T follicular helper cell (primary cell): ENCODE results near the gene MRPS22.
"Not testable (repeated sequence)": the region's sequence is repeated elsewhere in the genome, so short reads cannot be mapped to it uniquely, and the experiment has no call there.

Source experiments
- DNase-seq: peaks from one replicate; pipeline ENCODE4 v3.0.0-alpha.2; 2020; ENCODE audit warnings: low read depth

MRPS22 gene

DNA sequence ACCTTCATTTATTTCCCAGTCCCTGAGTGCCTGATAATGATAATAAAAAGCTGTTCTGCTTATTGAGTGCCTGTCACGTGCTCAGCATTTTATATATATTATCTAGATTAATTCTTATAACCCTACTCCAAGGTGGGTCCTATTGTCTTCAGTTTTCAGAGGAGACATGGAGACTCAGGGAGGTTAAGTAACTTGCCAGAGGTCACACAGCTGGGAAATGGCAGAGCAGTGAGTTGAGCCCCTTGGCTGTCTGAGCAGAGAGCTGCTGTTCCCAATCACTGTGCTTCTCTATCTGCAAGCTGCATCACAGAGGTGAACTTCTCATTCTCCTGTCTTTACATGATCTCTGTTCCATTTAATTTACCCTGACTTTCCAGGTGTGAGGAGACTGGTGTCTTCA lies 32.3 kb upstream of the MRPS22 start:
- no peak for DNase-seq

DNA sequence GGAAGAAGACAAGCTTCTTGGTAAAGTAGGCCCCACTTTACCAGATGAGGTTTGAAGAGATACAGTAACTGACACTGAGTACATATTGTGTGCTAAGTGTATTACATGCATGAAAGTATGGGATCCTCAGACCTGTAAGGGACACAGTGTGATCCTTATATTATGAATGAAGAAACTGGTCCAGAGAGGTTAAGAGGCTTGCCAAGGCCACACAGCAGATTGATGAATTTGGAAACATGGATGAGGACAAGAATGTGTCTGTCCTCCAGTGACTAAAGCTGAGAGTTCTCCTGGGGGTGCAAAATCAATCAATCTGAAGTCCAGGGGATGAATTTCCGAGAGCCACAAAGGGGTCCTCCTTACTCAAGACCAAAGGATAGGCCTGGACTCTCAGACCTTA lies 31.4 kb upstream of the MRPS22 start:
- no peak for DNase-seq

DNA sequence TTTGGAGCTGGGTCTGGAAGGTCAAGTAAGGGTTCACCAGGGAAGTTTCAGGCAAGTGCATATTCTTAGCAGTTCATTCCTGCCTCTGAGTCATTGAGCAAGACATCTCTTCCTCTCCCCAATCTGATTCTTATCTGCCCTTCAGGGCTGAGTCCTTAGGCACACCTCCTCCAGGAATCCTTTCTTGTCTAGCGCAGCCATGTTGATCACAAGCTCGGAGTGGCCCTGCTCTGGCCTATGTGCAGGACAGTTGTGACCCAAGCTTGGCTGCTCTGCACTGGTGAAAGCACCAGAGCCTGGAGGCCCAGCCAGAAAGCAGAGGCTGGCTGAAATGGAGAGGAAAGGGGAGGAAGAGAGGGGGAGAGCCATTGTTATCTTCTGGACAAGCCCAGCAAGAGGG lies 30.9 kb upstream of the MRPS22 start:
- DNase-seq: no peak

DNA sequence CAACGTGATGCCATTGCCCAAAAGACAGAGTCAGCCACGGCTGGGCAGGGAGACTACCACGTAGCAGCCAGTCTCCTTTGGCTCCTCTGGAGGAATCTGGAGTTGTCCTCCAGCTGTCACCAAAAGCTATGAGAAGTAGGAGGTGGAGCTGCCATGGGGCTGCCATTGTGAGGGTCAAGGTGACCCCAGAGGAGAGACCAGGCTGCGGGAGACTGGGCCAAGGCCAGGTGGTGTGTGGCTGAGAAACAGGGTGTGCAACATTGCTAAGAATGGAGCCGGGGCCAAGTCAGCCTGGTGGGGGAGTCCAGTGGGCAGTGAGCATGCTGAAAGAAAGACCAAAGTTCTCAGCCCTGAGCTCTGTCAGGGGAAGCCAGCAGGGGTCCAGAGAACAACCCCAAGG lies 29.9 kb upstream of the MRPS22 start:
- DNase-seq: no peak

DNA sequence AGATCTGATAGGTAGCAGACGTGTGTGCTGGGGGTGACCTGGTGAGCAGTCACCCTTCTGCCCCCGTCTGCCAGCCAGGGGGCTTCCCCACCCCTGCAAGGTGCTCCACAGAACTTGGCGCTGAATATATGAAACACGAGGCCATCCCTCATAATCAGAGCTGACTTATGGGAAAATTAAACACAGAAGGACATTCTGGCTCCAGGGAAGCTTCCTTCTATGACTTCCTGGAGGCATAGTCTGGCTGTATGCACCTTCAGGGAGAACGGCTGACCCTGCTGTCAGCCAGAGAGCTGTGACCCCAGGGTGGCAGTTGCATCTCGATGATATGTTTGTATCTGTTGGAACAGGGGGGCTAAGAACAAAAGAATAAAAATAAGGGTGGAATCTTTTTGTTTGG lies 26.6 kb upstream of the MRPS22 start:
- no peak for DNase-seq

DNA sequence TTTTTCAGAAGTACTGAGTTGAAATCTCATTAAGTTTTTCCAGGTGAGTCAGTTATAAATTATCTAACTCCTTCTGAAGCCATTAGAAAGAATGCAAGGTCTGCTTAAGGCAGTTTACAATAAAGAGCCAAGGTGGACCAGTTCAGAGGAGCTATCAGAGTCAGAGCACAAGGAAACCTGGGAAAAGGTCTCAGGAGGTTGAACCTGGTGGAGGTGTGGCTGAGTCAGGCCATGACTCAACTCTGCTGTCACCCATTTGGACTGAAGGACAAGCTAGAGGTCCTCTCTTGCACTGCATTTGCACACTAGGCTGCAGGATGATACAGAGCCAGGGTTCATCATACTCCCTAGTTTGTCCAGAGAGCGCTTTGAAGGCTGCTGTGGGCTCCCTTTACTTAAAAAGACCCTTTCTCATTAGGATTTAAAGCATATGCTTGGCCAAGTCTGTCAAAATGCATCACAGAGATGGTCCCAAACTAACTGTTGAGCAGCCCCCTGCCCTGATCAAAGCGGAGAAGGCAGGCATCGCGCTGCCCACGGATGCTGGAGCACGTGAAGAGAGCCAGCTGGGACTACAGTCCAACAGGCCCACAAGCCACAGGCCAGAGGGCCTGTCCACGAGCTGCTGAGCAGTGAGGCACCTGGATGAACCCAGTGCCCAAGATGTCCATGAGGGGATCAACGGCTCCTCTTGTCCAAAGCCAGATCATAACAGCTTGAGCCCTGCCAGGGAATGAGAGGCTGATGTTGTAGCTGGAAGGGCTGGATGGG lies 26.0 kb upstream of the MRPS22 start:
- DNase-seq: no peak

DNA sequence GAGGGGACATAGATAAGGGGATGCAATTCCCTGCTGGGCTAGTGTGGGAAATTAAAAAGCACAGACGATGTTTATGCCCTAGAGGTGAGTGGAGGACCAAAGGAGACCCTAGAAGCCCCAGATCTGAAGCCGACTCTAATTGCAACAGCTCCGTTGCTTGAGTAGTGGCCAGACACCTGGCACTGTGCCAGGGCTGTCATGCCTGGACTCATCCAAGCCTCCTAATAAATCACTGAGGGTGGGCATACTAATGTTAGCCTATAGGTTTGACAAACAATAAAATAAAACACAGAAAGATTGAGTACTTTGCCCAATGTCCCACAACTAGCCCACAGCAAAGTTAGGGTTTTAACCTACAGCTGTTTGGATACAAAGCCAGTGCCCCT lies 25.4 kb upstream of the MRPS22 start:
- DNase-seq: no peak

DNA sequence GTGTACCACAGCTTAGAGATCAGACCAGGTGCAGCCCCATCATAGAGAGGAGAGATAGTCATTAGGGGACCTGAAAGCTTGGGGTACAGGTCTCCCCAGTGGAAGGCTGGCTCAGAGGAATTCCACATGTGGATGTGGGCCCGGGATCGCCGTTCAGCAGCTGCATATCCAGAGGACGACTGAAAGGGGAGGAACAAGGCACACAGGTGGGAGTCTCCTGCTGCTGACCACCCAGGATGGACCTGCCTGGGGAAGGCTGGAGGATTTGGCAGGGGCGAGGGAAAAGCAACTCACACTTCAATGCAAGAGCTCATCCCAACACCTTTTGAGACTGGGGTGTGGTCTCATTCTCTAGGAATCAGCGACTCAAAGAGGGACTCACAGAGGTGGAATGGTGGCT lies 25.0 kb upstream of the MRPS22 start:
- DNase-seq: no peak

DNA sequence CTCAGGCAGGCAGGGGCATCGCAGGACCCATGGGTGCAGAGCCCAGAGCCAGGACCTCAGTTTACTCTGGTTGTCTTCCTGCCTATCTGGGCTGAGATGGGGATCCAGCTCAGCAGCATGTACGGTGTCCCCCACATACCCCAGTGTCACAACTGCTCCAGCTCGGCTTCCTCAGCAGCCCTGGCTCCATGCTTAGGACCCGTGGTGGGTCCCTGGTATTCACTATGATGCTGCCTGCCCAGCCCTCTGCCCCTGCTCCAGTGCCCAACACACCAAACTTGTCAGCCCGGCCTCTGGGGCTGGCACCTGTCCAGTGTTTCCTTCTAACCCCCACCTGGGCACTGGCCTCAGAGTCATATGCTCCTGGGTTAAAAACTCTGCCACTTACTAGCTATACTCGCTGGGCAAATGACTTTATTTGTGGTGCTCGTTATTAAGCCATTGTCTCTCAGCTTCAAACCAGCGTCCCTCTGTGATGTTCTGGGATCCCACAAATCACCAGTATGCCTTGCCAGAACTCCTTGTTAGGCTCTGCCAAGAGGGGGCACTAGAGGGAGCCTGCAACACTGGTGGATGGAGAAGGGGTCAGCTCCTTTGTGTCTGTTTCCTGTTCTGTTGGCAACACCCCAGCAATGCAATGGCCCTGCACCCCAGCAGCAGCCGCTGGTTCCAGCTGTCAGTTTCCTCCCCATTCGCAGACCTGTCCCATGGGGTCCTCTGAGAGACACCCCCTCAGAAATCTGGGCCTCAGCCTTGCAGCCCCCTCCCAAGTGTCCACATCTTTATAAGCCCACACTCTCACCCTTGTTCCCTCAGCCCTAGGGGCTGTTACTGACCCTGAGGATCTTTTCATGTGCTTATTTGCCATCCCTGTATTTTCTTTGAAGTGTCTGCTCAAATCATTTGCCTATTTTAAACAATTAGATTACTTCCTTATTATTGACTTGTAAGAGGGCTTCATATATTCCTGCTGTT lies 24.1 kb upstream of the MRPS22 start:
- no peak for DNase-seq

DNA sequence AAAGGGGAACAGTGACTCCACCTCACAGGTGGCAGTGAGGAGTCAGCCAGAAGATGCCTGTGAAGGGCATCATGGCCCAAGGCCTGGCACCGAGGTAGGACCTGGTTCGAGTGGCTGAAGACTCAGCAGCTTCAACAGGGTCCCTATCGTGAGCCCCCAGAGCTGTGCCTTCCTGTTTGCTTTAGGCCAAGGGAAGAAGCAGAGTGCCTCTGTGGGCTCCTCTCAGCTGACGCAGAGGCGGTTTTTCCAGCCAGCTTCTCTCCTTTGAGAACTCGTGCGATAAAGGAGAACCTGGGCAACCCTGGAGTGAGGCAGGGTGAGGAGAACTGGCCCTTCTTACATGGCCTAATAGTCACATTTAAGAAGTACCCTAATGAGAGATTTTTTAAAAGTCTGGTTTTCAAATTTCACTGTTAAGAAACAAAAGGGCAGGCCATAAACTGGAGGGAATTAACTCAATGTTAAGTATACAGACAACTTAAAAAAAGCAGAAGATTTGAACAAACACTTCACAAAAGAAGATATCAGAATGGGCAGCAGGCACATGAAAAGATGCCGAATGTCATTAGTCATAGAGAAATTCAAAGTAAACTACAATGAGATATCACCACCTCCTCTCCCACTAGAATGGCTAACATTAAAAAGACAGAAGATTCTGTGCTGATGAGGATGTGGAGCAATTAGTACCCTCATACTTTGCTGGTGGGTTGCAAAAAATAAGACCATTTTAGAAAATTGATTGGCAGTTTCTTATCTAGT lies 23.1 kb upstream of the MRPS22 start:
- no peak for DNase-seq

DNA sequence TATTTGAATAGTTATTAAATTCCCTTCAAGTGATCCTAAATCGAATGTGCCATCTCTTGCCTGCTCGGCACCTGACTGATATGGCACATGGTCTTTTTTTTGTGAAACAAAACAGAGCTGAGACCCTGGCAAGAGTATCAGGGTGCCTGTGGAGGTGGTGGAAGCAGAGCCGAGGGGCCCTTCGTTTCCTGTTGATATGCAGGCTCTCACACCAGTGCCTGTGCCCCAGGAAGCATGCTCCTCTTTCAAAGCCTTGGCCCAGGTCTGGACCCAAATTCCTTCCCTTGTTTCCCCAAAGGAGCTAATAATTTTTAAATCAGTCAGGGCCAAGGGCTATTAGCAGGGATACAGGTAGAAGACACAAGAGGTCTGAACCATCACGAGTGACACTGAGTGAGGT lies 21.5 kb upstream of the MRPS22 start:
- DNase-seq: no peak

DNA sequence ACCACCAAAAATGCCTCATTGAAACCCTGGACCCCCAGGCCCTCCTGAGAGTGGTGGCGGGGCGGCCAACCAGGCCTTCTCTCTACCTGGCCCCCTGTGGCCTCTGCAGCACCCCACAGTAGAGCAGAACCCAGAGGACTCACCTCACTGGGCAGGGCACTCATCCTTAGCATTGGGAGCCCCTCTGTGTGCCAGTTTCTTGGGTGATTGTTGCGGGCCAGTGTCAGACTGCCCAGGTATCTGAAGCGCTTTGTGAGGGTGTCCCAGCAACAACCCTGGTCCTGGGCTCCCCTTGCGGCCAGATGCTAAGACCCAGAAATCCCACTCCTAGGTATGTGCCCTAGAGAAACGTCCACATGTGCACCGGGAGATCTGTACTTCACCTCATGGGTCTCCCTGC lies 20.7 kb upstream of the MRPS22 start:
- DNase-seq: no peak

DNA sequence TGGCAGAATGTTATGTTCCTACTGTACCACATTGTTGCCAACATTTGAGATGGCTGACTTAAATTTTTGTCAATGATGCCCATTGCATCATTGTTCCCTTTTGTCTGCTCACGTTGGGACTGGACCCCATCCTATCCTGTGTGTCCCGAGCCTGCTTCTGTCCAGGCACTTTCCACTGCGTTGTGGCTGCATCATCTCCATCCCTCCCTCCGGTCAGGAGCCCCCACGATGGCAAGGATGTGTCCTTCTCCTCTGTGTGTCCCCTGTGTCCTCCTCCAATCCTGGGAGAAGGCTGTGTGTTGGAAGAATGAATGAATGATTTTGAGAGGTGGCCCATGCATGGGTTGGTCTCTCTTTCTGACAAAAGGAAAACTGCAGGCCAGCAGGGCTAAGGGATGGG lies 19.4 kb upstream of the MRPS22 start:
- no peak for DNase-seq

DNA sequence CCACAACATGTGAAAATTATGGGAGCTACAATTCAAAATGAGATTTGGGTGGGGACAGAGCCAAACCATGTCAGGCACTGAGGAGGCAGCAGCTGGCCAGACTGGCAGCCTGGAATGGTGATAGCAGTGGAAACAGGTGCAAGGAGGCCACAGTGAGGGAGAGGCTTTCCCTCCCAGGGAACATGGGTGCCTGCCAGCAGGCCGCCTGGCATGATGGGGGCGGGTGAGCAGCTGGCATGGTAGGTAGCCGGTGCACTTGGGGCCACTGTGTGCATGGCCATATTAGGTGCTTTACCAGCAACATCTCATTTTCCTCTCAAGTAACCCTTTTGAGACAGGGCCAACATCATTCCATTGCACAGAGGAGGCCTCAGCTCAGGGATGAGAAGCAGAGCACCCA lies 18.3 kb upstream of the MRPS22 start:
- DNase-seq: no peak

DNA sequence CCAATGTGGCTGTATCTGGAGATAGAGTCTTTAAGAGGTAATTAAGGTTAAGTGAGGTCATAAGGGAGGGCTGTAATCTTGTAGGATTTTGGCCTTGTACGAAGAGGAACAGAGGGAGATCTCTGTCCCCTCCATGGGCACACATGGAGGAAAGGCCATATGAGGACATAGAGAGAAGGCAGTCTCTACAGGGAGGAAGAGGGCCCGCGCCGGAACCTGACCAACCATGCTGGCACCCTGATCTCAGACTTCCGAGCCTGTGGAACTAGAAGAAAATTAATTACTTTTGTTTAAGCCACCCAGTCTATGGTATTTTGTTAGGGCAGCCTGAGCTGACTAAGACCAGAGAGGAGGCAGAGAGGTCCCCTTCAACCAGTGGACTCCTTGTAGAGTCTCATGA lies 17.7 kb upstream of the MRPS22 start:
- no peak for DNase-seq

DNA sequence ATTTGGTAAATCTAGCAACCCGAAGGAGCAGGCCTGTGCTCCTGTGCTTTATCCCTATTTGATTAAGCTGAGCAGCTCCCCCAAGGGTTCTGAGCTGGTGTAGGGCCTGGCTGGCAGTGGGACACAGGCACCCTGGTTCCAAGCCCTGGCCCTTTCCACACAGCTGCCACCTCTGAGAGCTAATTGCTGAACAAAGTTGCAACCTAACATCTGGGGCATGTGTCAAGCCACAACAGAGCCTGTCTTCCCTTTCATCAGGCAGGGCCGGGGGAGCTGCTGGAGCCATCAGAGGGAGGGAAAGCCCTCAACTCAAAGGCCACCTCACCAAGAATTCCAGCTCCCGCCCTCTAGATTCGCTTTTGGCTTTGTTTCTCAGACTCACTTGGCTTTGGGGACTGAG lies 17.1 kb upstream of the MRPS22 start:
- no peak for DNase-seq

DNA sequence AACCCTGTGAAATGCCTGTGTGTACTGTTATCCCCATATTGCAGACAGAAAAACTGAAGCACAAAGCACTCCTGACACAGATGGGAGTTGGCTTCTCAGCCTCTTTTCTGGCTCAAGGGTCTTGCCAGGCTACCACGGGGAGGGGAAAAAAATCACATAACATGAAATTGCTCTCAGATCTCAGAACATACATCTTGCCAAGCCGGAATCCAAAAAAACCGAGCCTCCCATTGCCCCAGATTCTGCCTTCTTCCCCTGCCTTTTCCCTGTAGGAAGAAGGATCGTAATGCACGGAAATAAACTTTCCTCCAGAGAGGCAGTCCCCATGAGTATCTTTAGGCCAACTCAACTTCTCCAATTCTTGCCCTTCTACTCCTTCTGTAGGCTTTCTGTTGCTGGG lies 16.6 kb upstream of the MRPS22 start:
- DNase-seq: no peak

DNA sequence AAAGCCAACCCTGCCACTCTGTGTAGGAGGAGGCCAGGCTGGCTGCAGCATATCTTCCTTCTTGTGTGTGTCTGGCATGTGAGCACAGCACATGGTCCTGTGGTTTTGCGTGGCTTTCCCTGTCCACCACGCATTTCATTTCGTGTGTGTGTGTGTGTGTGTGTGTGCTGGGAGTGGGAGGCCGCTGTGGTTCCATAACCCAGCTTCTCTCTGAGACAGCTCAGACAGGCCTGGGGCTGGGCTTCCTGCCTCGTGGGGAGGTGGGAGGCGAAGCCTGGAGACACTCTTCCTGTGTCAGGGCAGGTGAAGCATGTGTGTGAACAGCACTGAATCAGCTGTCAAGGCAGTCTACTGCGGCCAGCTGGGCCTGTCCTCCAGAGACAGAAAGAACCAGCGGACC lies 16.0 kb upstream of the MRPS22 start:
- DNase-seq: no peak

DNA sequence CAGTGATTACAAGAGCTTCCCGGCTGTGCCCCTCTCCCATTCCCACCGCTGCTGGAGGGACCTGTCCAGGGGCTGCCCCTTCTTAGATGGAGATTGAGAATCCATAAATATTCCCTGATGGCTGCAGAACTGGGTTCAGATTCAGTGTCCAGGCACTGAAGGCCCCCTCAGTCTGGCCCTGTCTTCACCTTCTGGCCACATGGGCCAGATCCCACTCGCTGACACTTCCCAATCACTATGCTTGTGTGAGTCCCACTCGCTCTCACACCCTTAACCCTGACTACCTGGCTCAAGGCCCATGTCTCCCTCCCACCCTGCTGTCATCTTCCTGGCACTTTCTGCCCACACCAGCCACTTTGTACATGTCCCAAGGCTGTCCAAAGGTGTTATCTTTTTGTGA lies 15.5 kb upstream of the MRPS22 start:
- DNase-seq: no peak

DNA sequence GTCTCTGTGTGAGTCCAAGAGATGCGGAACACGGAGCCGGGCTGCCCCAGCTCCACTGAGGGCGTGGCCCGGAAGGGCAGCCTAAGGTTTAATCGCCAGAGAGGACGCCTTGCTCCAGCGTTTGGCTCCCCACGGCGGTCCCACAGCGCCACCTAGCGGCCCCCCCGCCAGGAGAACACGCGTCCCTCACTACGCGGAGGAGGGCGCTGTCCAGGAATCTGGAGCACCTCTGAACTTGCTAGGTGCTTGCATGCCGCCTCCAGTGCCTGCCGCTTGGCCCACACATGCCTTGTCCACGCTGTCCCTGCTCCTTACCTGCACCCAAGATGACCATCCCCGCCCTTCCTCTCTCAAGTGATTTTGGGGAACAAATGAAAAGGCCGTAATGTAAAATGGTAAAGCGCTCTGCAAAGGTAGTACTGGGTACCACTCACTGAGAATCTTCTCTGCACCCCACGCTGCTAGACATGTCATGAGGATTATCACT lies 14.4 kb upstream of the MRPS22 start:
- DNase-seq: peak; percentile 75

DNA sequence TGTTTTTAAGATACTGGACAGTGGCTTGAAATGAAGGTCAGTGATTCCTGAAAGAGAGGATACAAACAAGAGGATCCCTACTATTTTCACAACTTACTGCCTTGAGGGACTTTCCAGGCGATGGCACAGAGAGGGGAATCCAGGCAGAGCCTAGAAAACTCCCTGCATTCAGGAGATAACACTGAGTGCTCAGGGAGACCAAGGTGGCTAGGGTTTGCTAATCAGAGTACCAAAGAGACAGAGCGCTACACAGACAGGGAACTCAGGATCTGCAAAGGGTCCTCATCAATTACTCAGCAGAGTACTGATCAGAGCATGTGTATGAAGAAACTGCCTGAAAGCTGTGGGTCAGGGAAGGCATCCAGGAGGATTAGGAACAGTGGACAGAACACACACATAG lies 11.7 kb upstream of the MRPS22 start:
- no peak for DNase-seq

DNA sequence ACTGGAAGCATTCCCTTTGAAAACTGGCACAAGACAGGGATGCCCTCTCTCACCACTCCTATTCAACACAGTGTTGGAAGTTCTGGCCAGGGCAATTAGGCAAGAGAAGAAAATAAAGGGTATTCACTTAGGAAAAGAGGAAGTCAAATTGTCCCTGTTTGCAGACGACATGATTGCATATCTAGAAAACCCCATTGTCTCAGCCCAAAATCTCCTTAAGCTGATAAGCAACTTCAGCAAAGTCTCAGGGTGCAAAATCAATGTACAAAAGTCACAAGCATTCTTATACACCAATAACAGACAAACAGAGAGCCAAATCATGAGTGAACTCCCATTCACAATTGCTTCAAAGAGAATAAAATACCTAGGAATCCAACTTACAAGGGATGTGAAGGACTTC lies 9.1 kb upstream of the MRPS22 start:
- DNase-seq: not testable (repeated sequence)
